ENCODE data around the gene SKAP1. TPM values are rescaled to one million over a fixed set of nuclear protein-coding genes. Genes with fewer than 3 reads are reported as not detected.
"Not testable (repeated sequence)": the region's sequence is repeated elsewhere in the genome, so short reads cannot be mapped to it uniquely, and the experiment has no call there.

The SKAP1 gene
- total RNA-seq, 1 experiment from 2014 or later = 0.18 TPM

GRCh38 chr17:48413613-48414405 lies 16.2 kb downstream of the SKAP1 start:
- no peak for DNase-seq (ENCODE audit: low read depth)

DNA sequence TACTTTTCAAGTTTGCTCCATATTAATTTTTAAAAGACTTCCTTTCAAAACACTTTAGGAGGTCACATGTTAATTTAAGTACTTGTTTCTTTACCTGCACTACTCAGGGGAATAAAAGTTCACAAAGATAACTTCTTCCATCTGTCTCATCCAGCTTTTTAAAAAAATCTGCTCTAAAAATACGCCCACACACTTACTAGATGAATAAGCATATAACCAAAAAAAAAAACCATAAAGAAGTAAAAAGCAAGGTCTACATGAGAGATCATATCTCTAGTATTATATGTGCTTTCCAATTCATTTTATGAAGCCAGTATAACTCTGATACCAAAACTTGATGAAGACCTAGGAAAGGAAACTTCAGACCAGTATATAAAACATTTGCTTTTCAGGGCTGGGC lies 17.2 kb downstream of the SKAP1 start:
- no peak for DNase-seq (ENCODE audit: low read depth)

DNA sequence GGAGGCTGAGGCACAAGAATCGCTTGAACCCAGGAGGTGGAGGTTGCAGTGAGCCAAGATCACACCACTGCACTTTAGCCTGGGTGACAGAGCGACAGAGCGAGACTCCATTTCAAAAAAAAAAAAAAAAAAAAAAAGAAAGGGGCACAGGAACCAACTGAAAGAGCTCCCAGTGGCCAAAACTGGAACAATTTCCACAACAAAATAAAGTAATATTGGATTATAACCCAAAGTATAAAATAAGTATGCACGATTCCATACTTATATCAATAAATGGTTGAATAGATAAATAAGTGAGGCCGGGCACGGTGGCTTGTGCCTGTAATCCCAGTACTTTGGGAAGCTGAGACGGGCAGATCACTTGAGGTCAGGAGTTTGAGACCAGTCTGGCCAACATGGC lies 19.2 kb downstream of the SKAP1 start:
- DNase-seq (ENCODE audit: low read depth) = not testable (repeated sequence)

DNA sequence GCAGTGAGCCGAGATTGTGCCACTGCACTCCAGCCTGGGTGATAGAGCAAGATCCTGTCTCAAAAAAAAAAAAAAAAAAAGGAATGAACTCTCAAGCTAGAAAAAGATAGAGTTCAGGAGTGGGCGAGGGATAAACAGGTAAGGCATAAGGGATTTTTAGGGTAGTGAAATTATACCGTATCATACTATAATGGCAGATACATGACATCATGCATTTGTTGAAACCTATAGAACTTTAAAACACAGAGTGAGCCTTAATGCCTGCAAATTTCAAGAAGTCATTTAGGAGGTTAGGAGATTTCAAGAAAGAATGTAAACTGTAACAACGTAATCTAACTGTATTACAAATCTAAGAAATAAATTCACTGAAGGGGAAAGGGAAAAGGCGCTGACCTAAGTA lies 20.4 kb downstream of the SKAP1 start:
- DNase-seq (ENCODE audit: low read depth) = no peak

DNA sequence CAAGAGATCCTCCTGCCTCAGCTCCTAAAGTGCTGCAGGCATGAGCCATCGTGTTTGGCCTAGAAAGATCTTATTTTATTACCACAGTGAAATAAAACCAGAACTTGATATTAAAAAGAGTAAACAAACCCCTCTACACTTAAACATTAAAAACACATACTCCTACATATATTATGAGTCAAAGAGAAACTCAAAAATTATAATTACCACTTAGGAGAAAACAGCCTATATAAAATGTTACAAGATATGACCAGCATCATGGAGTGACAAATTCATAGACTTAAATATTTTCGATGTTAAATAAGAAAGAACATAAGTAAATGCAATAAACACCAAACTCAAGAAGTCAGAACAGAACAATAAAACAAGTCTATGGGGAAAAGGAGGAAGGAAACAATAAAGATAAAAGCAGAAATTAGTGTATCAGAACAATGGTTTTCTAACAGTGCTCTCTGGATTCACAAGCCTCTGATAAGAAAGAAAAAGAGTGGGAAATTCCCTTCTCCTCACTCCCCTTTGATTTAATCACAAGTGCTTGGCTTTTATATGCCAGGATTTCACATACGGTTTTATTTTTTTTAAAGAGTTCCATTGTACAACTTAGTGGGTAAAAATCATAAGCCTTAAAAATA lies 23.0 kb downstream of the SKAP1 start:
- no peak for DNase-seq (ENCODE audit: low read depth)

DNA sequence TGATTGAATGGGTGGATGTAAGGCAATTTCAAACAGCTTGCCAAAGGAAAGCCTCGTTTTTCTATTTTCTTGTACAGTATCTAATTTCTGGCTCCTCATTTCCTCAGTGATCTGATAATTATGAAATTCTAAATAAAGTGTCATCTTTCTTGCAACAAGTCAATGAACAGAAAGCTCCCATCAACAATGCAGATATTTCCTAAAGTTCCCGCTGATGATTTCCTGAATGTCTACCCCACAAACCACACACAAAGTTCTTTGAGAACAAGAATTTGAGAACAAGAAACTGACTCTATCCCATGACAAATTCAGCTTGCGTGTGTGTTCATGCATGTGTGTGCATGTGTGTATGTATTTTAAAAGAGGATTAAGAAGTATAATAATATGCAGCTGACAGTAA lies 35.2 kb downstream of the SKAP1 start:
- no peak for DNase-seq (ENCODE audit: low read depth)

- no peak for DNase-seq (ENCODE audit: low read depth)
These were observed 36.7 kb downstream of the SKAP1 start for GRCh38 chr17:48393283-48393682.

- DNase-seq (ENCODE audit: low read depth) = no peak
These were observed 37.2 kb downstream of the SKAP1 start for GRCh38 chr17:48392857-48393256.

- no peak for DNase-seq (ENCODE audit: low read depth)
These were observed 38.6 kb downstream of the SKAP1 start for GRCh38 chr17:48391444-48391843.

DNA sequence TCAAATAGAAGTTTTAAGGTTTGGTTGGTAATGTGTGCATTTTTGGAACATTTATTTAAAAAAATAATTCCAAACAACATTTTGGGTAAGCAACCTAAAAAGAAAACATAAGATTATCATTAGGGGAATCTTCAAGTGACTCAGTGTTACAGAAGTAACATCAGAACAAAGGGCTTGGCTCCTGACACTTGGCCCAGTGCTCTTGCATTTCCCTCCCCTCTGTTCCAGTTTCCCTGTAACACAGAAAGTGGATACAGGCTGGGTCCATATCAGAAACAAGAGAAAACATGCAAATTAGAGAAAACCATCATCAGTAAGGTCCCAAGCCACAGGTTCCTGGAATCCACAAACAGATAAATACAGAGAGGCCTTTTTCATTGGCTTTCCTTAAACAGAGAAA lies 40.1 kb downstream of the SKAP1 start:
- no peak for DNase-seq (ENCODE audit: low read depth)

DNA sequence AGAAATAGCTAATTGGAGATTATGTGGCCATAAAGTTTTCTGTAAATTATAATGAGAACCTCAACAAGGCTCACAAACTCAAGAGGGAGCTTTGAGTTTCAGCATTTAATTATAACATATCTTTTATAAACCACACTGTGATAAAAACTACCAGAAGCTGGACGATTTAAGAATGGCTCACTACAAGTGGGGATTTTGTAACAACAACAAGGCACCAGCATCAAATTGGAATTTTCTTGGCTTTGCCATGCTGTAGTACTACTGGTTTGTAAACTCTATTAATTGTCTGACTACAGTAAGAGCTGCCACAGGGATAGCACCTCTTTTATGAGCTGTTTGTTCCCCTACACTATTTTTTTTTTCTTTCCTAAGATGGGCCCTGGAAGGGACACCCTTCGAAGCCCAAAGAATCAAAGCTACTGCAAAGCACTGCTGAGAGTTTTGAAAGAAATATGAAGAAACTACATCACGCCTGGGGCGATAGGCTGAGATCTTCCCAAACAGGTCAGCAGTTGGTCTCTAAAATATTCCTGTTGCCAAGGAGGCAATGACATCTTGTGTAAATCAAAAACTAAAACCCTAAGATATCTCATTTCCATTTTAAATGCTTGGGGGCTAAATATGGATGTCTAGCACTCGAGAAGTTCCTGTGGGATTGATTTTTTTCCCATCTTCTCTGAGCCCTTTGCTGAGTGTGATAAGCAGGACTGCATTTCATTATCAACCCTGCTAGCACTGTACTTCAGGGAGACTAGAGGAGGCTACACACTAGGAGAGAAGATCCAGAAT lies 40.9 kb downstream of the SKAP1 start:
- DNase-seq (ENCODE audit: low read depth) = no peak

DNA sequence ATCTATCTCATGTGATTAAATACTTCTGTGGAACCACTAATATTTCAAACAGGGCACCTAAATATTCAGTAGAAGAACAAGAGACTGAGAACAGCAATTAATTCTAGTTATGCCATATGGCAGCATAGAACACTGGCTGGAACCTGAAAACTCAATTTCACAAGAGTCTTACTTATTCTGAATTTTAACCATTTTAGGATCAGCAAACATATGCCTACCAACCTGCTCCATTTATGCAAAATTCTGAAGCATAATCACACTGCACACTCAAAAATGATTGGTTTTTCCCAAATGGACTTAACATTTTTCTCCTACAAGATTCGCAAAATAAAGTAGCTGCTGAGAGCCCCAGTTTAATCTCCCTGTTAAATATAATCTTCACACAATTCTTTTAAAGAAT lies 43.2 kb downstream of the SKAP1 start:
- no peak for DNase-seq (ENCODE audit: low read depth)

DNA sequence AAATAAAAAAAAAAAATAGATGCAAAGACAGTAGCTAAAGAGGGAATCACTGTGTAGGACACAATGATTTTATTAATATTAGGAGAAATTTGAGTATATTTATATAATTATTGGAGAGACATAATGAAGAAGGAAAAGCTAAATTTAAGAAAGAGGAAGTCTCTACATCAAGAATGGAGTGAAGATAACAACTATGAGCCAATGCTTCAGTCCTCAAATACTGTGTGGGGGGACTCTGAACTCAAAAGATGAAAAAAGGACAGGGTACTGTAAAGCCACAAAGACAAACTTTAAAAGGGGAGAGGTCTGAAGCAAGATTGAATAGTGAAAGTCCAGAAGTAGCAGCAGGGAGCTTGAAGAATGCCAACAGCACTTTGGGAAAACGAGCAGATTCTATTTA lies 44.7 kb downstream of the SKAP1 start:
- DNase-seq (ENCODE audit: low read depth) = no peak

GRCh38 chr17:48384164-48384563 lies 45.9 kb downstream of the SKAP1 start:
- no peak for DNase-seq (ENCODE audit: low read depth)

GRCh38 chr17:48382989-48383388 lies 47.0 kb downstream of the SKAP1 start:
- no peak for DNase-seq (ENCODE audit: low read depth)

DNA sequence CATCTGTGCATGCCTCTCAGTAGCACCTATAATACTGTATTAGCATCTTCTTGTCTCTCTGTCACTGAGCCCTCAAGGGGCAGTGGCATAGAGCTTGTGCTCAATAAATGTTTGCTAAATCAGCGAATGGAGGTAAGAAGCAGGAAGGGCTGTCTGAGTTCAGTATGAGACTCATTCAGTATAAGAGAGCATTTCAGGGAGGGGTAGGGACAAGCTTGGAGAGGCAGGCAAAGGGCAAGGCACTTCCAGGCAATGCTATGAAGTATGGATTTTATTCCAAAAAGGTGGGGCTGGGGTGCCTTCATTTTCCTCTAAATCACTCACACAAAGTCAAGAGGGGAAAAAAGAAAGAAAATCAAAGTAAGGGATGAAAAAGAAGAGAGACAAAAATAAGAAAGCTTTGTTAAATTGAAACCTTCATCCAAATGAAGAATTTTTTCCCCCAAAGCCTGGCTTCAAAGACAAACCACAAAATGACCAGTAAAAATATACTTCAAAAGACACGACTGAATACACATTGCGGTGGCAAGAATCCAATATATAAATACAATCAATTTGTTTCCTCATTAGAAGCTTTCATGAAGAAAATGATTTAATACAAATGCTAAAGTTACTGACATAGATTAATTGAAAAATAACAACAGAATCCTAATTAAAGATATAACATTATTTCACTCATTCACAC lies 51.2 kb downstream of the SKAP1 start:
- no peak for DNase-seq (ENCODE audit: low read depth)

GRCh38 chr17:48378238-48378637 lies 51.8 kb downstream of the SKAP1 start:
- no peak for DNase-seq (ENCODE audit: low read depth)

DNA sequence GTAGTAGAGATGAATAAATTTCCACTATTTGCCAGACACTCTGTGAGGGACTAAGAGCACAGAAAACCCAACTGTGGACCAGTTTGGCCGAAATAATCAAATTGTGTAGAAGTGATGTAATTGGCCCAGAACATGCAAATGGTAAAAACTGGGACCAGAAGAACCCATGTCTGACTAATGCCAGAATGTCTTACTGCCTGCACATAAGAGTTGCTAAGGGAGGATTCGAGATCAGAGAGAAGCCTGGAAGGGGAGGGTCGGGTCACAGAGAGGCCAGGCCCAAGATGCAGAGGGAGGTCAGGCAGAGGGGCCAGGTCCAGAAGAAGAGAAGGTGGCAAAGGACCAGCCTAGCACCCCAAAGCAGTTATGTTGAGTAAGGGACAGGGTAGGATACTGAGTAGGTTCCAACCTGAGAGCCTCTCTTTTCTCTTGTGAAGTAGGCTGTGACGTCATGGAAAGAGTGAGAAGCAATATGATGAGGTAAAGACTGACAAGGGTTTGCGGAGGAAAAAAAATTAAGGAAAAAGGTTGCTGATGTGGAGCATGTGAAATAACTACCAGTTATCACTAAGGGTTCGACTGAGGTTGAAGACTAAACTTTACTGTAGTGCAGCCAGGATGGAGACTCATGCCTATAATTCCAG lies 53.2 kb downstream of the SKAP1 start:
- DNase-seq (ENCODE audit: low read depth) = no peak

- DNase-seq (ENCODE audit: low read depth) = peak; percentile 44
These were observed 54.7 kb downstream of the SKAP1 start for GRCh38 chr17:48375356-48375755.

DNA sequence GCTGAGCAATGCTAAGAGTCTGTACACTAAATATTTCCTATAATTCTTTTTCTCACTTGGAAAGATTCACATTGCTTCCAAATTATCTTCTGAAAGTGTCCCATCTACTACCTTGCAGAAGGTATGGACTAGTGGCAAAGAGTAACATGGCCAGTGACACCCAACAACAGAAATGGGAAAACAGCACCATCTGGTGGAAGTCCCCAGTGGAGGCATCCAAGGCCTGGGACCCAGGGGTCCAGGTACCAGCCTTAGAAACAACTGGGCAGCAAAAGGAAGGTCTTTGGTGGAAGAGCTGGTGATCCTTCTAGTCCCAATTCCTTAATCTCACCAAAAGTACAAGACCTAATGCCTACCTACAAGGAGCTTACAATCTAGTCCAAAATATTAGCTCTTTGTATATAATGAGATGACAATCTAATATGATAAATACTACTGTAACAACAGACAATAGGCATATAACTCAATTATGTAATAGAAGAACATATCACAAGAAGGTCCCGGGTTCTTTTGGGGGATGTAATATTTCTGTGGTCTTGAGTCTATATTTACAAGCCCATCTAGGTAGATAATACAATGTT lies 55.3 kb downstream of the SKAP1 start:
- peak; percentile 8 for DNase-seq (ENCODE audit: low read depth)

GRCh38 chr17:48373883-48374282 lies 56.1 kb downstream of the SKAP1 start:
- DNase-seq (ENCODE audit: low read depth) = no peak
